Measurements from ENCODE around the gene STK39. TPM values are rescaled to one million over a fixed set of nuclear protein-coding genes. Genes with fewer than 3 reads are reported as not detected.

STK39 gene
- total and polyA plus RNA-seq, 2 donors from 2014 or later: 15.9 to 27.1 TPM

DNA sequence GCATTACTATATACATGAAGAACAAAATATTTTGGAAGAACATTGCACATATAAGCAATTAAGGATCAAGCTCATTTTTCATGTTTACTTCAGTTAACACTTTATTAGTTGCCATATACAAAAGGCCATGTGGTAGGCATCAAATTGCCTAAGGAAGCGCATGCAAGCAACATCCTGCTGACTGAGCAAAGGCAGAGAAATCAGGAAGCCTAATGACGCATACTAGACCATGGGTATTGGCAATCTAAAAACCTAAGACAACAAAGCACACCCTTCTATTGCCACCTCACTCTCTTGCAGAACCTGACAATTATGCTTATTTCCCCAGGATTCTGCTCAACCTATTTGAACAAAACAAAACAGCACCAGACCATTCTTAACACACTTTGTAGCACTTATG is 171.9 kb downstream of the STK39 start:
- no peak for DNase-seq
- no peaks in the 10 kb centered on the region for H3K9me3 ChIP-seq (ENCODE audit: control insufficient read depth in 2 of 3, insufficient read depth in 1 of 3, low read length in 3 of 3)
- no peak overlapping the region for H3K27ac ChIP-seq (ENCODE audit: low read depth in 2 of 2, low read length in 2 of 2)
- no peaks in the 10 kb centered on the region for H3K36me3 ChIP-seq (ENCODE audit: control insufficient read depth in 2 of 3, insufficient read depth in 3 of 3, low read length in 3 of 3)
- no peak overlapping the region for H3K9ac ChIP-seq (ENCODE audit: low read length in 3 of 3)
- H3K4me1 ChIP-seq (ENCODE audit: control insufficient read depth in 2 of 3, insufficient read depth in 2 of 3, low read depth in 1 of 3, low read length in 3 of 3): no peaks in the 10 kb centered on the region
- H3K4me3 ChIP-seq (ENCODE audit: low read length in 3 of 3): no peak overlapping the region
- no peaks in the 10 kb centered on the region for H3K27me3 ChIP-seq (ENCODE audit: control insufficient read depth, insufficient read depth, low read length)
- TF ChIP-seq, protein P1, sequence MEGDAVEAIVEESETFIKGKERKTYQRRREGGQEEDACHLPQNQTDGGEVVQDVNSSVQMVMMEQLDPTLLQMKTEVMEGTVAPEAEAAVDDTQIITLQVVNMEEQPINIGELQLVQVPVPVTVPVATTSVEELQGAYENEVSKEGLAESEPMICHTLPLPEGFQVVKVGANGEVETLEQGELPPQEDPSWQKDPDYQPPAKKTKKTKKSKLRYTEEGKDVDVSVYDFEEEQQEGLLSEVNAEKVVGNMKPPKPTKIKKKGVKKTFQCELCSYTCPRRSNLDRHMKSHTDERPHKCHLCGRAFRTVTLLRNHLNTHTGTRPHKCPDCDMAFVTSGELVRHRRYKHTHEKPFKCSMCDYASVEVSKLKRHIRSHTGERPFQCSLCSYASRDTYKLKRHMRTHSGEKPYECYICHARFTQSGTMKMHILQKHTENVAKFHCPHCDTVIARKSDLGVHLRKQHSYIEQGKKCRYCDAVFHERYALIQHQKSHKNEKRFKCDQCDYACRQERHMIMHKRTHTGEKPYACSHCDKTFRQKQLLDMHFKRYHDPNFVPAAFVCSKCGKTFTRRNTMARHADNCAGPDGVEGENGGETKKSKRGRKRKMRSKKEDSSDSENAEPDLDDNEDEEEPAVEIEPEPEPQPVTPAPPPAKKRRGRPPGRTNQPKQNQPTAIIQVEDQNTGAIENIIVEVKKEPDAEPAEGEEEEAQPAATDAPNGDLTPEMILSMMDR (IDR thresholded peaks at IDR 0.05; ENCODE audit: borderline replicate concordance, extremely low read depth, insufficient read depth): no peak
- intact Hi-C loops (cut with DNase I): no loop called here
- FAIRE-seq: no peak

DNA sequence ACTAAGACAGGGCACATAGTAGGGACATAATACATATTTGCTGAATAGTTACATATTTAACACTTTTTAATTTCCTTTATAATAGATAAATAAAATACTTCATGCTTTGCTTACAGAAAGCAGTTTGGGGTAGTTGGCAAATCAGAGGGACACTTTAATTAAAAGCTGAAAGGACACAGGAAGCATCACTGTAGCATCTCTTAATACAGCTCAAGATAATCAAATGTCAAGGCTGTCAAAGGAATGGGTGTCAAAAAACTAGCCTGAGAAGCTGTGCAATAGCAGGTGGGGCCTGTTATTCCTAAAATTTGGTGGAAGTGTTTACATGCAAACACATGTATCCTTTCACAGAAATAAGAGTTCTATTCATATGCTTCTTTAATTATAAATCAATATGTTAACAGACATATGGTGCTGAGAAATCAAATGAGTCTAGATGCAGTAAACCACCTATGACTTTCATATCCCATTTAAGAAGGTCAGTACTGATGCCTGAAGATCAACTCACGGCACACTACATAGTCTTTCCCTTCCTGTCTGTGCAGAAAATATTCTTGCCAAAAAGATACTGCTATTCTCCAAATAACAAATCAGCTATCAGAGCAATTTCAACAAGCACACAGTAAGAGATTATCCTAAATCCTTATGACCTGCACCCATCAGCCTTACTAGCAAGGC is 174.6 kb downstream of the STK39 start:
- DNase-seq (no peak), FAIRE-seq (no peak)
- Histone ChIP-seq H3K4me1 (ENCODE audit: control insufficient read depth in 2 of 3, insufficient read depth in 2 of 3, low read depth in 1 of 3, low read length in 3 of 3) (no peaks in the 10 kb centered on the region), H3K4me3 (ENCODE audit: low read length in 3 of 3) (no peak overlapping the region), H3K27ac (ENCODE audit: low read depth in 2 of 2, low read length in 2 of 2) (no peak overlapping the region), H3K9me3 (ENCODE audit: control insufficient read depth in 2 of 3, insufficient read depth in 1 of 3, low read length in 3 of 3) (no peaks in the 10 kb centered on the region), H3K27me3 (ENCODE audit: control insufficient read depth, insufficient read depth, low read length) (no peaks in the 10 kb centered on the region), H3K9ac (ENCODE audit: low read length in 3 of 3) (no peak overlapping the region), H3K36me3 (ENCODE audit: control insufficient read depth in 2 of 3, insufficient read depth in 3 of 3, low read length in 3 of 3) (no peaks in the 10 kb centered on the region)
- TF ChIP-seq, protein P1 (IDR thresholded peaks at IDR 0.05; ENCODE audit: borderline replicate concordance, extremely low read depth, insufficient read depth): no peak
- intact Hi-C loops (cut with DNase I): no loop called here

DNA sequence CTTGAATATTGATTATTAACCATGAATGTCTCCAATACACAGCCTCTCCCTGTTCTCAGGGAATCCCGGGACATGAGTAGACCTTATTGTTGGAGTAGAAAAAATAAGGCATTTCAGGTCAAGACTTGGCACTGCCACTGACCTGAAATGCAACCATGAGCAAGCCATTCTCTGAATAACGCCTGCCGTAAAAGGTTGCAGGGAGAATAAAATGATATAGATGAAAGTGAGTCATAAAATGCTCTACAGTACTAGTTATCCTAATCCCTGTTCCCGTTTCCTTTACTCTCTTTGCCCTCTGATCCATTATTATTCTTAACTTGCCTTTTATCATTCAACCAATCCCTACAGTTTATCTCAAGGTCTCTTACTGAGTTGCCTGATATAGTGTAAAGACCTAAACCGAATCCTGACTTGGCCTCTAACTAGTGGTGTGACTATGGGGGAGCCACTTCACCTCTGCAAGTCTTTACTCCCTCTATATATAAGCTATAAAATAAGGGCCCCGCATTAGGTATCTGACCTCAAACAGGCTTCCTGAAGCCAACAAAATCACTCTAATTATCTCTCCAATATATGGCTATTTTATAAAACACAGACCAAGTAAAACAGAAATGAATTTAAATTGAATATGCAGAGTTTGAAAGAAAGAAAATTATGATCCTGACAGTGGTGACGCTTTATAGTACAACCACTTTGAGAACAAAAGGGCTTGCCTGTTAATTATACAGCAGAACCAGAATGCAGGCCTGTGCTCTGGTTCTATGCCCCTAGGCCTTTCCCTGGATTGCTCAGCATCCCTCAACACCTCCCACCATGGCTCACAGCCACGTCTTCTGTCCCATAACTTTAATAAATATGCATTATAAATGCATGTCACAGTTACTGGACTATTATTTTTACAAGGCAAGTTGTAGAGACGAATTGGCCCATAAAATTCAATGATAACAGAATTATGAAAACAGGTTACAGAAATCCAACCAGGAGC is 183.1 kb downstream of the STK39 start:
- no peak overlapping the region for H3K9ac ChIP-seq (ENCODE audit: low read length in 3 of 3)
- H3K27me3 ChIP-seq (ENCODE audit: control insufficient read depth, insufficient read depth, low read length): no peaks in the 10 kb centered on the region
- FAIRE-seq (no peak), DNase-seq (no peak)
- H3K4me3 ChIP-seq (ENCODE audit: low read length in 3 of 3): no peak overlapping the region
- no peak overlapping the region for H3K27ac ChIP-seq (ENCODE audit: low read depth in 2 of 2, low read length in 2 of 2)
- intact Hi-C loops (cut with DNase I): no loop called here
- H3K4me1 ChIP-seq (ENCODE audit: control insufficient read depth in 2 of 3, insufficient read depth in 2 of 3, low read depth in 1 of 3, low read length in 3 of 3): peaks cover 0 to 15% (median 0%) of the 10 kb centered on the region in 3 donors
- TF ChIP-seq, protein P1 (IDR thresholded peaks at IDR 0.05; ENCODE audit: borderline replicate concordance, extremely low read depth, insufficient read depth): no peak
- H3K36me3 ChIP-seq (ENCODE audit: control insufficient read depth in 2 of 3, insufficient read depth in 3 of 3, low read length in 3 of 3): no peaks in the 10 kb centered on the region
- no peaks in the 10 kb centered on the region for H3K9me3 ChIP-seq (ENCODE audit: control insufficient read depth in 2 of 3, insufficient read depth in 1 of 3, low read length in 3 of 3)

Data from kidney (tissue), 14 donors.